Gastrocnemius medialis (tissue), 4 donors: Measurements from ENCODE around the gene SLC24A4. TPM values are rescaled to one million over a fixed set of nuclear protein-coding genes. Genes with fewer than 3 reads are reported as not detected.

Source experiments
- ATAC-seq, 2 donors: fragments of 150-250 bp; one replicate each; pipeline ENCODE4 v1.9.1; 2016
- DNase-seq, 2 donors: peaks; one replicate each; pipeline ENCODE4 v3.0.0-alpha.2; 2019
- H3K27ac ChIP-seq, 4 donors: fragments of 200-600 bp; sonication (generic); 1 replicate in 1 of 4; 2 replicates in 3 of 4; pipeline ENCODE4 v1.5.1; 2016 to 2018; ENCODE audit warnings: mild to moderate bottlenecking in 2 of 4, moderate library complexity in 1 of 4
- H3K27me3 ChIP-seq, 3 donors: fragments of 200-600 bp; sonication (generic) in 2 of 3; 1 replicate in 1 of 3; 2 replicates in 2 of 3; pipeline versions ENCODE4 v1.5.1 to v1.6.0; 2016 to 2019; ENCODE audit warnings: mild to moderate bottlenecking in 1 of 3, moderate library complexity in 1 of 3
- H3K36me3 ChIP-seq, 2 donors: fragments of 200-600 bp; sonication (generic) in 1 of 2; one replicate each; pipeline ENCODE4 v1.5.1; 2017 to 2018
- H3K4me1 ChIP-seq, 2 donors: fragments of 200-600 bp; sonication (generic) in 1 of 2; one replicate each; pipeline ENCODE4 v1.5.1; 2016 to 2017; ENCODE audit warnings: mild to moderate bottlenecking in 2 of 2
- H3K4me3 ChIP-seq, 4 donors: fragments of 200-600 bp; sonication (generic) in 3 of 4; 1 replicate in 1 of 4; 2 replicates in 3 of 4; pipeline ENCODE4 v1.5.1; 2016 to 2019; ENCODE audit warnings: mild to moderate bottlenecking in 2 of 4
- H3K9me3 ChIP-seq, 3 donors: fragments of 200-600 bp; sonication (generic) in 2 of 3; 1 replicate in 1 of 3; 2 replicates in 2 of 3; pipeline ENCODE4 v1.5.1; 2016 to 2019
- CTCF ChIP-seq, 5 experiments: fragments of 450-650 bp in 3 of 5; fragments of 200-600 bp in 2 of 5; sonication (generic) in 2 of 5; IDR thresholded peaks in 4 of 5; conservative IDR thresholded peaks in 1 of 5; 1 replicate in 4 of 5; 2 replicates in 1 of 5; pipeline ENCODE4 v1.5.1; 2016 to 2019; ENCODE audit warnings: antibody characterized with exemption in 5 of 5, mild to moderate bottlenecking in 3 of 5, moderate library complexity in 3 of 5
- POLR2A ChIP-seq, 2 donors: fragments of 450-650 bp; IDR thresholded peaks; one replicate each; pipeline ENCODE4 v1.6.1; 2017; ENCODE audit warnings: antibody characterized with exemption in 2 of 2, mild to moderate bottlenecking in 2 of 2, moderate library complexity in 2 of 2
- in situ Hi-C, 4 donors: fragments of 200-750 bp; cut with MboI; loops; one replicate each; pipeline versions ENCODE4 v1.15.0 to v1.8.0; 2017; ENCODE audit warnings: low sequenced_read_pairs in 4 of 4
- intact Hi-C: fragments of 100-400 bp; cut with DNase I; formaldehyde crosslinking; loops from one replicate; pipeline ENCODE4 v1.15.1; 2023; ENCODE audit warnings: low total_unique reads
- total RNA-seq, 4 donors: library from RNA; depleted of rRNA; stranded (reverse); fragments of >200 nt; gene quantifications; one replicate each; pipeline versions ENCODE4 v1.1.0 to v1.2.3, GENCODE V29; 2016

Gene SLC24A4
- total RNA-seq, 4 donors from 2014 or later: 0.07 to 0.76 (median 0.50) TPM

GRCh38 chr14:92427096-92427495, 104.1 kb downstream of the SLC24A4 start:
- no peaks in the 10 kb centered on the region for H3K36me3 ChIP-seq
- no peak for ATAC-seq
- no peaks in the 10 kb centered on the region for H3K27me3 ChIP-seq
- in situ Hi-C loops: loop anchor here in 1 of 4 donors (25.0 kb wide), 1 partner anchor 290 kb away; no protein-coding TSS in a partner anchor
- H3K4me1 ChIP-seq: no peaks in the 10 kb centered on the region
- H3K9me3 ChIP-seq: no peaks in the 10 kb centered on the region
- TF ChIP-seq CTCF (IDR thresholded peaks at IDR 0.05 in 4 of 5, conservative IDR thresholded peaks at IDR 0.05 in 1 of 5) (no peak), POLR2A (IDR thresholded peaks at IDR 0.05) (no peak)
- no peak overlapping the region for H3K4me3 ChIP-seq
- no peak overlapping the region for H3K27ac ChIP-seq
- intact Hi-C loops: no loop called here
- DNase-seq: no peak

- in situ Hi-C loops (loop anchor here in 1 of 4 donors (25.0 kb wide), 1 partner anchor 293 kb away; no protein-coding TSS in a partner anchor), intact Hi-C loops (no loop called here)
- Histone ChIP-seq H3K4me3 (no peak overlapping the region), H3K4me1 (no peaks in the 10 kb centered on the region), H3K27me3 (no peaks in the 10 kb centered on the region), H3K27ac (no peak overlapping the region), H3K9me3 (no peaks in the 10 kb centered on the region), H3K36me3 (no peaks in the 10 kb centered on the region)
- ATAC-seq: no peak
- TF ChIP-seq POLR2A (IDR thresholded peaks at IDR 0.05) (no peak), CTCF (IDR thresholded peaks at IDR 0.05 in 4 of 5, conservative IDR thresholded peaks at IDR 0.05 in 1 of 5) (no peak)
- DNase-seq: no peak
Observed at GRCh38 chr14:92430686-92431085, 107.7 kb downstream of the SLC24A4 start.

GRCh38 chr14:92431199-92431725, 108.3 kb downstream of the SLC24A4 start:
- in situ Hi-C loops (loop anchor here in 1 of 4 donors (25.0 kb wide), 1 partner anchor 294 kb away; no protein-coding TSS in a partner anchor), intact Hi-C loops (no loop called here)
- no peaks in the 10 kb centered on the region for H3K27me3 ChIP-seq
- no peak overlapping the region for H3K4me3 ChIP-seq
- H3K9me3 ChIP-seq: no peaks in the 10 kb centered on the region
- H3K36me3 ChIP-seq: no peaks in the 10 kb centered on the region
- DNase-seq (no peak), ATAC-seq (no peak)
- TF ChIP-seq POLR2A (IDR thresholded peaks at IDR 0.05) (no peak), CTCF (IDR thresholded peaks at IDR 0.05 in 4 of 5, conservative IDR thresholded peaks at IDR 0.05 in 1 of 5) (no peak)
- H3K27ac ChIP-seq: no peak overlapping the region
- H3K4me1 ChIP-seq: no peaks in the 10 kb centered on the region

- no peak overlapping the region for H3K27ac ChIP-seq
- ATAC-seq: no peak
- H3K36me3 ChIP-seq: no peaks in the 10 kb centered on the region
- intact Hi-C loops: no loop called here
- H3K4me1 ChIP-seq: no peaks in the 10 kb centered on the region
- TF ChIP-seq POLR2A (IDR thresholded peaks at IDR 0.05): no peak
- no peak for TF ChIP-seq CTCF (IDR thresholded peaks at IDR 0.05 in 4 of 5, conservative IDR thresholded peaks at IDR 0.05 in 1 of 5)
- in situ Hi-C loops: loop anchor here in 1 of 4 donors (25.0 kb wide), 1 partner anchor 296 kb away; no protein-coding TSS in a partner anchor
- no peak for DNase-seq
- H3K4me3 ChIP-seq: no peak overlapping the region
- no peaks in the 10 kb centered on the region for H3K27me3 ChIP-seq
- no peaks in the 10 kb centered on the region for H3K9me3 ChIP-seq
Observed at GRCh38 chr14:92433407-92433806, 110.4 kb downstream of the SLC24A4 start.

GRCh38 chr14:92435154-92435553, 112.2 kb downstream of the SLC24A4 start:
- intact Hi-C loops (no loop called here), in situ Hi-C loops (loop anchor here in 1 of 4 donors (25.0 kb wide), 1 partner anchor 298 kb away; no protein-coding TSS in a partner anchor)
- Histone ChIP-seq H3K4me3 (no peak overlapping the region), H3K36me3 (no peaks in the 10 kb centered on the region), H3K27ac (no peak overlapping the region), H3K9me3 (no peaks in the 10 kb centered on the region), H3K27me3 (no peaks in the 10 kb centered on the region), H3K4me1 (no peaks in the 10 kb centered on the region)
- ATAC-seq (no peak), DNase-seq (no peak)
- TF ChIP-seq POLR2A (IDR thresholded peaks at IDR 0.05): no peak
- TF ChIP-seq CTCF (IDR thresholded peaks at IDR 0.05 in 4 of 5, conservative IDR thresholded peaks at IDR 0.05 in 1 of 5): no peak
